ENCODE data around the gene NPFFR2.

GRCh38 chr4:72076562-72076961, 44.8 kb downstream of the NPFFR2 start:
- no peak for TF ChIP-seq CTCF (IDR thresholded peaks at IDR 0.05)
- no peak for TF ChIP-seq POLR2A (IDR thresholded peaks at IDR 0.05)

Measured in body of pancreas (tissue), 4 donors.